Transverse colon (tissue), 4 donors: ENCODE data around the gene TUFT1. TPM values are rescaled to one million over a fixed set of nuclear protein-coding genes. Genes with fewer than 3 reads are reported as not detected.

Source experiments
- DNase-seq: peaks from one replicate; pipeline ENCODE4 v3.0.0-alpha.2; 2019
- H3K27ac ChIP-seq, 4 donors: fragments of 200-600 bp; sonication (generic); 2 replicates each; pipeline ENCODE4 v1.5.1; 2016 to 2018; ENCODE audit warnings: inconsistent platforms in 4 of 4
- H3K27me3 ChIP-seq: fragments of 200-600 bp; sonication (generic); 2 replicates; pipeline ENCODE4 v1.5.1; 2017; ENCODE audit warnings: inconsistent platforms
- H3K36me3 ChIP-seq, 4 donors: fragments of 200-600 bp; sonication (generic); 2 replicates each; pipeline ENCODE4 v1.5.1; 2017 to 2019; ENCODE audit warnings: inconsistent platforms in 4 of 4
- H3K4me1 ChIP-seq, 4 donors: fragments of 200-600 bp; sonication (generic); 2 replicates each; pipeline ENCODE4 v1.5.1; 2017 to 2020; ENCODE audit warnings: inconsistent platforms in 4 of 4
- H3K4me3 ChIP-seq, 4 donors: fragments of 200-600 bp; sonication (generic); 1 replicate in 1 of 4; 2 replicates in 3 of 4; pipeline versions ENCODE4 v1.5.1 to v1.6.1; 2017 to 2019; ENCODE audit warnings: inconsistent platforms in 4 of 4
- H3K9me3 ChIP-seq, 2 donors: fragments of 200-600 bp; sonication (generic); 2 replicates each; pipeline ENCODE4 v1.5.1; 2017 to 2019; ENCODE audit warnings: inconsistent platforms in 2 of 2
- EP300 ChIP-seq: sonication (generic); formaldehyde crosslinking; IDR thresholded peaks from one replicate; pipeline ENCODE4 v1.6.1; 2017; ENCODE audit warnings: antibody characterized with exemption, low read depth
- POLR2A ChIP-seq: fragments of 450-650 bp; IDR thresholded peaks from one replicate; pipeline ENCODE4 v1.6.1; 2016; ENCODE audit warnings: antibody characterized with exemption, mild to moderate bottlenecking, moderate library complexity
- POLR2AphosphoS5 ChIP-seq, 3 donors: sonication (generic); formaldehyde crosslinking; IDR thresholded peaks; one replicate each; pipeline ENCODE4 v1.6.1; 2016; ENCODE audit warnings: antibody characterized with exemption in 3 of 3
- WGBS, 2 donors: methylation state at CpG; one replicate each; pipeline ENCODE4 v1.1.5; 2018; ENCODE audit warnings: low coverage in 1 of 2; 5-methylcytosine and 5-hydroxymethylcytosine counted together
- in situ Hi-C, 4 donors: fragments of 200-750 bp; cut with MboI; loops; one replicate each; pipeline versions ENCODE4 v1.15.0 to v1.15.1; 2017; ENCODE audit warnings: low sequenced_read_pairs in 3 of 4, low pct_ligation_motif_present in 1 of 4, low pct_unique_long_range_greater_than_20kb in 1 of 4
- intact Hi-C: fragments of 100-400 bp; cut with DNase I; formaldehyde crosslinking; loops from one replicate; pipeline ENCODE4 v1.15.1; 2023; ENCODE audit warnings: low total_unique reads
- total RNA-seq, 4 donors: library from RNA; depleted of rRNA; stranded (reverse); fragments of >200 nt; gene quantifications; one replicate each; pipeline ENCODE4 v1.1.0, GENCODE V29; 2016
- TF ChIP-seq, protein P1 (sequence below), 5 experiments: fragments of 200-600 bp in 3 of 5; fragments of 450-650 bp in 2 of 5; sonication (generic) in 3 of 5; IDR thresholded peaks; 1 replicate in 2 of 5; 2 replicates in 3 of 5; pipeline ENCODE4 v1.5.1; 2016 to 2017; ENCODE audit warnings: antibody characterized with exemption in 5 of 5, inconsistent platforms in 3 of 5, mild to moderate bottlenecking in 2 of 5, moderate library complexity in 1 of 5

TUFT1 gene
- total RNA-seq, 4 donors from 2014 or later: 22.8 to 65.5 (median 30.8) TPM

DNA sequence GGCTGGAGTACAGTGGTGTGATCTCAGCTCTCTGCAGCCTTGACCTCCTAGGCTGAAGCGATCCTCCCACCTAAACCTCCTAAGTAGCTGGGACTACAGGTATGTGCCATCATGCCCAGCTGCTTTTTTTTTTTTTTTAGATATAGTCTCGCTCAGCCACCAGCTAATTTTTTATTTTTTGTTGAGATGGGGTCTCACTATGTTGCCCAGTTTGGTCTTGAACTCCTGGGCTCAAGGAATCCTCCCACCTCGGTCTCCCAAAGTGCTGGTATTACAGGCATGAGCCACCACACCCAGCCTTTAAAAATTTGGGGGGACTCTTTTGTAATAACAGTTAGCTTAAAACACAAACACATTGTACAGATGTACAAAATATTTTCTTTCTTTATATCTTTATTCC, 70.0 kb downstream of the TUFT1 start:
- H3K27ac ChIP-seq: no peak overlapping the region
- H3K36me3 ChIP-seq: no peaks in the 10 kb centered on the region
- H3K4me3 ChIP-seq: no peak overlapping the region
- no peak for DNase-seq
- TF ChIP-seq, protein P1, sequence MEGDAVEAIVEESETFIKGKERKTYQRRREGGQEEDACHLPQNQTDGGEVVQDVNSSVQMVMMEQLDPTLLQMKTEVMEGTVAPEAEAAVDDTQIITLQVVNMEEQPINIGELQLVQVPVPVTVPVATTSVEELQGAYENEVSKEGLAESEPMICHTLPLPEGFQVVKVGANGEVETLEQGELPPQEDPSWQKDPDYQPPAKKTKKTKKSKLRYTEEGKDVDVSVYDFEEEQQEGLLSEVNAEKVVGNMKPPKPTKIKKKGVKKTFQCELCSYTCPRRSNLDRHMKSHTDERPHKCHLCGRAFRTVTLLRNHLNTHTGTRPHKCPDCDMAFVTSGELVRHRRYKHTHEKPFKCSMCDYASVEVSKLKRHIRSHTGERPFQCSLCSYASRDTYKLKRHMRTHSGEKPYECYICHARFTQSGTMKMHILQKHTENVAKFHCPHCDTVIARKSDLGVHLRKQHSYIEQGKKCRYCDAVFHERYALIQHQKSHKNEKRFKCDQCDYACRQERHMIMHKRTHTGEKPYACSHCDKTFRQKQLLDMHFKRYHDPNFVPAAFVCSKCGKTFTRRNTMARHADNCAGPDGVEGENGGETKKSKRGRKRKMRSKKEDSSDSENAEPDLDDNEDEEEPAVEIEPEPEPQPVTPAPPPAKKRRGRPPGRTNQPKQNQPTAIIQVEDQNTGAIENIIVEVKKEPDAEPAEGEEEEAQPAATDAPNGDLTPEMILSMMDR (IDR thresholded peaks at IDR 0.05): no peak
- H3K4me1 ChIP-seq: peaks cover 0 to 34% (median 15%) of the 10 kb centered on the region in 4 donors
- no peaks in the 10 kb centered on the region for H3K27me3 ChIP-seq
- intact Hi-C loops: no loop called here
- no peaks in the 10 kb centered on the region for H3K9me3 ChIP-seq
- WGBS, 2 donors: 89 to 95% methylated on average over 2 to 3 of the region's 3 CpGs
- in situ Hi-C loops: no loop called here

DNA sequence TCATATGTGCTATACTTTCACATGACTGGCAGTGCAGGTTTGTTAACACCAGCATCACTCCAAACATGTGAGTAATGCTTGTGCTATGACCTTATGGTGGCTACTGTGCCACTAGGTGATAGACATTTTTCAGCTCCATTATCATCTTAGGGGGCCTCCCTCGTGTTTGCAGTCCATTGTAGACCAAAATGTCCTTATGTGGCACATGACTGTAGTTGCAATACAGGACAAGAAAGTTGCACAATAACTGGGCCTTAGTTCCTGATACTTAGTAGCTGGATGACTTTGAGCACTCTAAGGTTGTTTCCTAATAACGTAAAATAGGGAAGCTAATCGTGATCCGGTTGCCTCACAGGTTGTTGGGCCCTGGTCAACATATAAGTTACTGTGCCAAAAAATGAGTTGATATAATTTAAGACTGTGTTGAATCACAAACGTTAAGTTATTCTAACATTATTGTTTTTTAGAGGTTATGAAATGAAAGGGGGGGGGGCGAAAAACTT, 71.2 kb downstream of the TUFT1 start:
- Histone ChIP-seq H3K4me1 (peaks cover 0 to 42% (median 18%) of the 10 kb centered on the region in 4 donors), H3K9me3 (no peaks in the 10 kb centered on the region), H3K27me3 (no peaks in the 10 kb centered on the region), H3K27ac (peak overlapping the region; percentile 87 to 92 (median 88)), H3K36me3 (no peaks in the 10 kb centered on the region), H3K4me3 (peak overlapping the region in 2 of 4 donors; percentile 70 to 78)
- TF ChIP-seq POLR2AphosphoS5 (IDR thresholded peaks at IDR 0.05): peak; percentile 51 to 57 (median 57)
- TF ChIP-seq EP300: no peak
- no peak for TF ChIP-seq POLR2A
- in situ Hi-C loops (no loop called here), intact Hi-C loops (no loop called here)
- peak; percentile 14 for DNase-seq
- WGBS, 2 donors: 17% methylated on average over 5 to 6 of the region's 6 CpGs

DNA sequence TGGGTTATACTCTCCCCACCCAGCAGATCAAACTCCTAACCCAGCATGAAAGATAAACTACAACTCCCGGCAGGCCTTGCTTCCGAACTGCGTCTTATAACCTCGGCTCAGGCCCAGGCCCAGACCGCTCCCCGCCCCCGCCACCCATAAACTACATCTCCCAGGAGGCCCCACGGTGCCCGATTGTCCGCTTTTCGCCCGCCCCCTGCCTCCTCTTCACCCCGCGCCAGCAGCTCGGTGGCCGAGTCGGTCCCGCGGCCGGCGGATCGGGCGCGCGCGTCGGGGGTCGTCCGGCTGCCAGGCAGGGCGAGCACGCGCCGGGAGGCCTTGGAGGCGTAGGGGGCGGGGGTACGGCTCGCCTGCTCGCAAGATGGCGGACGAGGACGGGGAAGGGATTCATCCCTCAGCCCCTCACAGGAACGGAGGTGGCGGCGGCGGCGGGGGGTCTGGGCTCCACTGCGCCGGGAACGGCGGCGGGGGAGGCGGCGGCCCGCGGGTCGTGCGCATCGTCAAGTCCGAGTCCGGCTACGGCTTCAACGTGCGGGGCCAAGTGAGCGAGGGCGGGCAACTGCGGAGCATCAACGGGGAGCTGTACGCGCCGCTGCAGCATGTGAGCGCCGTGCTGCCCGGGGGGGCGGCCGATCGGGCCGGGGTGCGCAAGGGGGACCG, 71.9 kb downstream of the TUFT1 start, which contains the start of gene SNX27:
Gene SNX27, plus strand, starts transcription at position 219 of the 669 bp plus-strand sequence. Its CDS starts 152 bp downstream, at position 371.
- peaks cover 0 to 43% (median 19%) of the 10 kb centered on the region in 4 donors for H3K4me1 ChIP-seq
- H3K9me3 ChIP-seq: no peaks in the 10 kb centered on the region
- in situ Hi-C loops: no loop called here
- no peaks in the 10 kb centered on the region for H3K27me3 ChIP-seq
- intact Hi-C loops: no loop called here
- DNase-seq: peak; percentile 92
- peak within 1 kb of the TSS; percentile 70 to 78 (median 72) for H3K4me3 ChIP-seq
- H3K27ac ChIP-seq: peak within 1 kb of the TSS; percentile 87 to 92 (median 88)
- no peak for TF ChIP-seq EP300
- TF ChIP-seq, protein P1 (IDR thresholded peaks at IDR 0.05): no peak
- peak; percentile 50 to 69 (median 66) for TF ChIP-seq POLR2AphosphoS5 (IDR thresholded peaks at IDR 0.05)
- TF ChIP-seq POLR2A: peak; percentile 32
- 1% methylated on average over 53 of the region's 79 CpGs; no CpG with 5 or more reads in 1 of the 2 donors for WGBS, 2 donors
- H3K36me3 ChIP-seq: no peaks in the 10 kb centered on the region

DNA sequence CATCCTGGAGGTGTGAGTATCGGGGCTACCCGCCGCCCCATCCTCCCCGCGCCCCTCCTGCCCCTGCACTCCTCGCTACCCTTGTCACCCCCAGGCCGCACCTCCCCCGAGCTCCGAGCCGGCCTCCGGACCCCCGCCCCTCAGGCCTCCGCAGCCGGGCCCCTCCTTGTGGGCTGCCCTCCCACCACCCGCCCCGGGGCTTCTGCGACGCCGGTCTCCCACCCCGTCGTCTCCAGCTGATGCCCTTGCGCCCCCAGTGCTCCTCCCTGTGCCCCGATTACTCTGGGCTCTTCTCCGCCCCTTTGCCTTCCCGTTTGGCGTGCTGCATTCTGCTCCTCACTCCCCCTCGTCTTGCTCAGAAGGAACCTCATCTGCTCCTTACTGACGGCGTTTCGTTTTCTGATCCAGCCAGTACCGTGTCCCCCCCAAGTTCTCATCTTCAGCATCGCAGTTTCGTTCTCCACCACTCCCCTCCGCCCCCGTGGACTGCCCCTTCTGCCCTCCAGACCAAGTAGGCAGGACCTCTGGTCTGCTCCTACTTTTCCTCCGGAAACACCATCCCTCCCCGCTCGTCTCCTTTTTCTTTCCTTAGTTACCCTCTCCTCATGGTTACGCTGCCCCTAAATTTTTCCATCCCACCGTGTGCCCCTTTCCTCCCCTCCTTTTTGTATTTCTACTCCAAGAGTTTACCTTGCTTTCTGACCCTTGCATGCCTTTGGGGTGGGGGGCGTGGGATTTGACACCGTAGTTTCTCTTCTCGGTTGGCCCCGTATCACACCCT, 72.6 kb downstream of the TUFT1 start:
- in situ Hi-C loops: no loop called here
- intact Hi-C loops: no loop called here

More for the DNA sequence above, 72.6 kb downstream of the TUFT1 start:
- Histone ChIP-seq H3K36me3 (no peaks in the 10 kb centered on the region), H3K9me3 (no peaks in the 10 kb centered on the region), H3K4me3 (peak overlapping the region; percentile 70 to 78 (median 72)), H3K27me3 (no peaks in the 10 kb centered on the region), H3K27ac (peak overlapping the region; percentile 87 to 92 (median 88)), H3K4me1 (peaks cover 0 to 47% (median 22%) of the 10 kb centered on the region in 4 donors)
- peak; percentile 38 for DNase-seq
- WGBS, 2 donors: 2 to 3% methylated on average over 9 to 37 of the region's 44 CpGs
- TF ChIP-seq EP300: no peak
- TF ChIP-seq, protein P1 (IDR thresholded peaks at IDR 0.05): no peak
- TF ChIP-seq POLR2AphosphoS5 (IDR thresholded peaks at IDR 0.05): peak in 1 of 3 donors; percentile 19
